H1 (cell line): Measurements from ENCODE around the gene LRP5. TPM values are rescaled to one million over a fixed set of nuclear protein-coding genes. Genes with fewer than 3 reads are reported as not detected.

ENCODE experiments used
- CTCF ChIA-PET: fragments of 300-600 bp; sonication (Branson Sonifier 250); formaldehyde crosslinking; loops from one replicate; lab custom pipeline; 2021; ENCODE audit not compliant: partially characterized antibody; lab: Charles Lee
- POLR2A ChIA-PET: fragments of 300-600 bp; sonication (Branson Sonifier 250); formaldehyde crosslinking; loops from one replicate; lab custom pipeline; 2021; ENCODE audit warnings: inconsistent platforms; ENCODE audit not compliant: partially characterized antibody; lab: Charles Lee
- DNase-seq, 2 experiments: peaks; one replicate each; pipeline versions ENCODE4 v3.0.0 to v3.0.0-alpha.2; 2010 to 2022; ENCODE audit warnings: low spot score in 2 of 2, low read depth in 1 of 2, mixed read lengths in 1 of 2
- FAIRE-seq: peaks from 2 replicates; lab custom pipeline; 2011; peaks lifted over from hg19 to GRCh38; lab: Jason Lieb, UNC
- H2AFZ ChIP-seq: 2 replicates; pipeline ENCODE4 v1.8.1; 2012; ENCODE audit warnings: low read length, inconsistent platforms
- H2AK5ac ChIP-seq: 2 replicates; pipeline ENCODE4 v1.6.1; 2013; ENCODE audit warnings: low read depth, low read length
- H2BK120ac ChIP-seq: replicated peaks from 2 replicates; pipeline ENCODE3; 2013; ENCODE audit warnings: low read depth, low read length, inconsistent platforms
- H2BK12ac ChIP-seq: 2 replicates; pipeline ENCODE4 v1.6.1; 2013; ENCODE audit warnings: low read depth, low read length
- H2BK15ac ChIP-seq: 2 replicates; pipeline ENCODE4 v1.6.1; 2013; ENCODE audit warnings: low read length
- H2BK20ac ChIP-seq: 2 replicates; pipeline ENCODE4 v1.6.1; 2013; ENCODE audit warnings: low read length
- H2BK5ac ChIP-seq: 2 replicates; pipeline ENCODE4 v1.6.1; 2013; ENCODE audit warnings: low read depth, low read length
- H3K14ac ChIP-seq: 2 replicates; pipeline ENCODE4 v1.6.1; 2013; ENCODE audit warnings: inconsistent platforms; ENCODE audit not compliant: insufficient read length
- H3K18ac ChIP-seq: 2 replicates; pipeline ENCODE4 v1.6.1; 2013; ENCODE audit warnings: low read length; ENCODE audit errors: extremely low read depth
- H3K23ac ChIP-seq: 2 replicates; pipeline ENCODE4 v1.6.1; 2013; ENCODE audit warnings: inconsistent platforms; ENCODE audit not compliant: insufficient read length
- H3K23me2 ChIP-seq: 2 replicates; pipeline ENCODE4 v1.6.1; 2013; ENCODE audit warnings: low read depth, low read length
- H3K27ac ChIP-seq: 2 replicates; pipeline ENCODE4 v1.6.1; 2011; ENCODE audit warnings: low read depth, low read length, inconsistent platforms
- H3K27me3 ChIP-seq, 4 experiments: replicated peaks in 1 of 4; 1 replicate in 1 of 4; 2 replicates in 3 of 4; pipeline versions ENCODE4 v1.6.1 to v1.8.1; 2011 to 2013; ENCODE audit warnings: low read length in 3 of 4, mild to moderate bottlenecking in 3 of 4, inconsistent platforms in 2 of 4, mixed read lengths in 2 of 4, moderate library complexity in 1 of 4; ENCODE audit not compliant: control insufficient read depth in 3 of 4, insufficient read depth in 3 of 4; ENCODE audit errors: extremely low read depth in 1 of 4
- H3K36me3 ChIP-seq, 4 experiments: 2 replicates each; pipeline versions ENCODE4 v1.6.1 to v1.8.1; 2011 to 2013; ENCODE audit warnings: mild to moderate bottlenecking in 4 of 4, low read length in 3 of 4, moderate library complexity in 2 of 4, control low read depth in 1 of 4, inconsistent platforms in 1 of 4; ENCODE audit not compliant: insufficient read depth in 4 of 4, control insufficient read depth in 2 of 4
- H3K4ac ChIP-seq: replicated peaks from 2 replicates; pipeline ENCODE3; 2013; ENCODE audit warnings: low read length, low read depth, mixed read lengths, inconsistent platforms; ENCODE audit not compliant: insufficient read length
- H3K4me1 ChIP-seq, 4 experiments: replicated peaks in 1 of 4; 1 replicate in 1 of 4; 2 replicates in 3 of 4; pipeline versions ENCODE4 v1.6.1 to v1.8.1; 2011 to 2013; ENCODE audit warnings: low read length in 3 of 4, inconsistent platforms in 2 of 4, mixed read lengths in 1 of 4; ENCODE audit not compliant: insufficient read depth in 4 of 4, control insufficient read depth in 3 of 4
- H3K4me2 ChIP-seq, 2 experiments: 2 replicates each; pipeline versions ENCODE4 v1.6.1 to v1.8.1; 2011 to 2013; ENCODE audit warnings: low read depth in 2 of 2, low read length in 2 of 2, control low read depth in 1 of 2, inconsistent platforms in 1 of 2, mild to moderate bottlenecking in 1 of 2; ENCODE audit not compliant: insufficient read depth in 1 of 2
- H3K4me3 ChIP-seq, 4 experiments: fragments of 200-600, 300-600 bp in 1 of 4; sonication (generic), shearing (Covaris generic), sonication (Bioruptor Twin) in 1 of 4; 2 replicates each; pipeline versions ENCODE4 v1.5.1 to v1.8.1; 2011 to 2016; ENCODE audit warnings: low read length in 4 of 4, low read depth in 3 of 4, control low read depth in 2 of 4, inconsistent platforms in 2 of 4, mild to moderate bottlenecking in 2 of 4, mixed read lengths in 1 of 4, moderate library complexity in 1 of 4; ENCODE audit not compliant: insufficient read depth in 2 of 4; ENCODE audit errors: extremely low read depth in 1 of 4
- H3K56ac ChIP-seq: replicated peaks from 2 replicates; pipeline ENCODE3; 2013; ENCODE audit warnings: low read depth, mild to moderate bottlenecking, mixed read lengths, low read length, inconsistent platforms; ENCODE audit not compliant: insufficient read length
- H3K79me1 ChIP-seq: 2 replicates; pipeline ENCODE4 v1.6.1; 2013; ENCODE audit warnings: low read depth, low read length, control low read depth
- H3K79me2 ChIP-seq, 2 experiments: 2 replicates each; pipeline versions ENCODE4 v1.6.1 to v1.8.1; 2012 to 2013; ENCODE audit warnings: low read length in 2 of 2, mild to moderate bottlenecking in 2 of 2, inconsistent platforms in 1 of 2; ENCODE audit not compliant: insufficient read depth in 2 of 2, control insufficient read depth in 1 of 2
- H3K9ac ChIP-seq, 4 experiments: replicated peaks in 1 of 4; 1 replicate in 1 of 4; 2 replicates in 3 of 4; pipeline versions ENCODE4 v1.6.1 to v1.8.1; 2011 to 2013; ENCODE audit warnings: low read depth in 3 of 4, low read length in 3 of 4, control low read depth in 2 of 4, mild to moderate bottlenecking in 2 of 4, moderate library complexity in 2 of 4, inconsistent platforms in 1 of 4; ENCODE audit errors: extremely low read depth in 1 of 4
- H3K9me3 ChIP-seq, 2 experiments: 2 replicates each; pipeline versions ENCODE4 v1.6.1 to v1.8.1; 2012 to 2013; ENCODE audit warnings: mild to moderate bottlenecking in 2 of 2, moderate library complexity in 2 of 2, control low read depth in 1 of 2, inconsistent platforms in 1 of 2, low read depth in 1 of 2, low read length in 1 of 2, mixed read lengths in 1 of 2; ENCODE audit not compliant: insufficient read depth in 2 of 2
- H4K20me1 ChIP-seq, 2 experiments: replicated peaks in 1 of 2; 2 replicates each; pipeline versions ENCODE3 to v1.8.1; 2011 to 2013; ENCODE audit warnings: inconsistent platforms in 2 of 2, low read length in 2 of 2, mild to moderate bottlenecking in 1 of 2; ENCODE audit not compliant: insufficient read depth in 2 of 2, control insufficient read depth in 1 of 2
- H4K5ac ChIP-seq: 2 replicates; pipeline ENCODE4 v1.6.1; 2013; ENCODE audit warnings: low read length, low read depth, mixed read lengths, inconsistent platforms; ENCODE audit not compliant: insufficient read length
- H4K8ac ChIP-seq: 2 replicates; pipeline ENCODE4 v1.8.0; 2013; ENCODE audit warnings: mild to moderate bottlenecking, moderate library complexity, low read length, inconsistent platforms; ENCODE audit not compliant: insufficient read depth; ENCODE audit errors: extremely low read depth
- H4K91ac ChIP-seq: replicated peaks from 2 replicates; pipeline ENCODE3; 2013; ENCODE audit warnings: low read length, mixed read lengths, inconsistent platforms; ENCODE audit not compliant: insufficient read length
- BACH1 ChIP-seq: IDR thresholded peaks from 2 replicates; pipeline ENCODE4 v1.6.1; 2012; ENCODE audit warnings: low read length, improper control_type of control experiment
- HDAC6 ChIP-seq: IDR thresholded peaks from one replicate; pipeline ENCODE4 v1.7.1; 2012; ENCODE audit warnings: low read depth, mild to moderate bottlenecking, inconsistent platforms, low read length, moderate library complexity
- POU5F1 ChIP-seq: IDR thresholded peaks from 2 replicates; pipeline ENCODE4 v1.6.1; 2011; ENCODE audit warnings: low read depth, mild to moderate bottlenecking, low read length, moderate library complexity
- RBBP5 ChIP-seq: IDR thresholded peaks from 2 replicates; pipeline ENCODE4 v1.7.1; 2012; ENCODE audit warnings: low read depth, mild to moderate bottlenecking, inconsistent platforms, low read length, moderate library complexity, borderline replicate concordance
- SIX5 ChIP-seq: IDR thresholded peaks from 2 replicates; pipeline ENCODE4 v1.6.1; 2011; ENCODE audit warnings: mild to moderate bottlenecking, low read depth, low read length
- SP2 ChIP-seq: IDR thresholded peaks from 2 replicates; pipeline ENCODE4 v1.6.1; 2012; ENCODE audit warnings: mild to moderate bottlenecking, low read length, inconsistent platforms
- SUZ12 ChIP-seq: fragments of 200-600 bp; sonication (generic); IDR thresholded peaks from 2 replicates; pipeline ENCODE4 v1.6.1; 2012; ENCODE audit warnings: mild to moderate bottlenecking, inconsistent platforms, low read length, moderate library complexity, mixed read lengths
- WGBS, 2 experiments: shearing (Covaris generic) in 1 of 2; methylation state at CpG; one replicate each; pipeline versions ENCODE4 v1.1.6 to v1.1.7; 2013 to 2015; ENCODE audit warnings: low lambda C conversion rate in 2 of 2, mixed read lengths in 2 of 2, inconsistent platforms in 1 of 2, low coverage in 1 of 2, missing lambda C conversion rate in 1 of 2; ENCODE audit not compliant: insufficient replicate concordance in 2 of 2, insufficient coverage in 1 of 2, insufficient read length in 1 of 2; ENCODE audit errors: extremely low coverage in 1 of 2, missing lambda C conversion rate in 1 of 2; 5-methylcytosine and 5-hydroxymethylcytosine counted together
- polyA plus RNA-seq, 7 experiments: library from polyadenylated mRNA; depleted of rRNA in 3 of 7; stranded (reverse) in 5 of 7; unstranded in 2 of 7; fragments of >200 nt in 5 of 7; fragments of 200-250 nt in 2 of 7; gene quantifications; 1 replicate in 5 of 7; 2 replicates in 1 of 7; 4 replicates in 1 of 7; pipeline versions ENCODE4 v1.2.1 to v1.2.3, GENCODE V29; 2011 to 2013; ENCODE audit warnings: missing spikeins in 2 of 7, mixed read lengths in 2 of 7
- total RNA-seq: library from RNA; stranded (reverse); fragmentation: NEBNext Ultra II Directional; extraction: Animal tissue kit (Norgen Biotek cat#: 25700); gene quantifications from 2 replicates; pipeline ENCODE4 v1.2.1, GENCODE V29; 2021
- TF ChIP-seq, protein P1 (sequence below), 3 experiments: IDR thresholded peaks; 1 replicate in 2 of 3; 2 replicates in 1 of 3; pipeline versions ENCODE4 v1.5.1 to v1.6.1; 2011; ENCODE audit warnings: low read length in 3 of 3, mild to moderate bottlenecking in 3 of 3, inconsistent platforms in 2 of 3, low read depth in 1 of 3, moderate library complexity in 1 of 3; ENCODE audit not compliant: insufficient read depth in 1 of 3; ENCODE audit errors: control extremely low read depth in 1 of 3
- TF ChIP-seq, protein P2 (sequence below): IDR thresholded peaks from 2 replicates; pipeline ENCODE4 v1.6.1; 2011; ENCODE audit warnings: low read depth, mild to moderate bottlenecking, low read length; ENCODE audit not compliant: insufficient read depth

LRP5 gene
- total and polyA plus RNA-seq, 2 of the 8 experiments (the other 6 are each of a cell fraction or from before 2014, with no cell fraction given), result 19.0 to 38.9 TPM

GRCh38 chr11:68424101-68424632 is 111.8 kb downstream of the LRP5 start:
- Histone ChIP-seq H3K79me1 (no peaks in the 10 kb centered on the region), H3K9me3 (peaks cover 1 to 2% of the 10 kb centered on the region in 2 experiments; a peak in 3 of 4 replicates), H3K56ac (no peak overlapping the region), H2BK15ac (no peak overlapping the region), H3K36me3 (peaks cover 4 to 19% (median 6%) of the 10 kb centered on the region in 4 experiments; a peak in 7 of 8 replicates), H4K20me1 (peaks cover 0 to 3% of the 10 kb centered on the region in 2 experiments), H2AK5ac (no peak overlapping the region), H3K23ac (no peak overlapping the region), H2AFZ (no peak overlapping the region), H3K9ac (no peak overlapping the region), H3K4me3 (no peak overlapping the region), H3K79me2 (no peaks in the 10 kb centered on the region), H3K27me3 (no peaks in the 10 kb centered on the region), H4K8ac (no peak overlapping the region; the same call in 1 of the 2 replicates), H3K4ac (no peak overlapping the region), H3K4me1 (no peaks in the 10 kb centered on the region), H2BK120ac (no peak overlapping the region), H3K14ac (no peak overlapping the region), H4K5ac (no peak overlapping the region), H2BK20ac (no peak overlapping the region), H2BK12ac (no peak overlapping the region), H2BK5ac (no peak overlapping the region), H3K4me2 (no peak overlapping the region), H3K27ac (no peak overlapping the region), H3K23me2 (peaks cover 2% of the 10 kb centered on the region; the same call in 1 of the 2 replicates), H4K91ac (no peak overlapping the region), H3K18ac (no peak overlapping the region)
- no peak for FAIRE-seq
- DNase-seq, result no peak
- ChIA-PET CTCF (interaction anchor here (1.4 to 1.8 kb wide), 3 partner anchors 15 to 34 kb away, joined by 4 to 6 read pairs (median 5); no protein-coding TSS in a partner anchor), POLR2A (interaction anchor here (0.6 to 1.4 kb wide), 2 partner anchors 12 to 52 kb away, joined by 3 read pairs; no protein-coding TSS in a partner anchor)
- WGBS, 2 experiments, result 92% methylated on average over 18 of the region's 19 CpGs; no CpG with 5 or more reads in 1 of the 2 experiments
- no peak for TF ChIP-seq SIX5
- TF ChIP-seq SP2, result no peak
- TF ChIP-seq, protein P1, sequence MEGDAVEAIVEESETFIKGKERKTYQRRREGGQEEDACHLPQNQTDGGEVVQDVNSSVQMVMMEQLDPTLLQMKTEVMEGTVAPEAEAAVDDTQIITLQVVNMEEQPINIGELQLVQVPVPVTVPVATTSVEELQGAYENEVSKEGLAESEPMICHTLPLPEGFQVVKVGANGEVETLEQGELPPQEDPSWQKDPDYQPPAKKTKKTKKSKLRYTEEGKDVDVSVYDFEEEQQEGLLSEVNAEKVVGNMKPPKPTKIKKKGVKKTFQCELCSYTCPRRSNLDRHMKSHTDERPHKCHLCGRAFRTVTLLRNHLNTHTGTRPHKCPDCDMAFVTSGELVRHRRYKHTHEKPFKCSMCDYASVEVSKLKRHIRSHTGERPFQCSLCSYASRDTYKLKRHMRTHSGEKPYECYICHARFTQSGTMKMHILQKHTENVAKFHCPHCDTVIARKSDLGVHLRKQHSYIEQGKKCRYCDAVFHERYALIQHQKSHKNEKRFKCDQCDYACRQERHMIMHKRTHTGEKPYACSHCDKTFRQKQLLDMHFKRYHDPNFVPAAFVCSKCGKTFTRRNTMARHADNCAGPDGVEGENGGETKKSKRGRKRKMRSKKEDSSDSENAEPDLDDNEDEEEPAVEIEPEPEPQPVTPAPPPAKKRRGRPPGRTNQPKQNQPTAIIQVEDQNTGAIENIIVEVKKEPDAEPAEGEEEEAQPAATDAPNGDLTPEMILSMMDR (IDR thresholded peaks at IDR 0.05; ENCODE audit: control extremely low read depth in 1 of 3, insufficient read depth in 1 of 3, low read depth in 1 of 3, low read length in 3 of 3), result no peak
- no peak for TF ChIP-seq SUZ12
- TF ChIP-seq, protein P2, sequence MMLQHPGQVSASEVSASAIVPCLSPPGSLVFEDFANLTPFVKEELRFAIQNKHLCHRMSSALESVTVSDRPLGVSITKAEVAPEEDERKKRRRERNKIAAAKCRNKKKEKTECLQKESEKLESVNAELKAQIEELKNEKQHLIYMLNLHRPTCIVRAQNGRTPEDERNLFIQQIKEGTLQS, result no peak
- TF ChIP-seq POU5F1, result no peak
- TF ChIP-seq HDAC6, result no peak
- TF ChIP-seq RBBP5, result no peak
- TF ChIP-seq BACH1, result no peak
